NCI-H1436 (cell line): ENCODE results near the gene TBC1D14.

Source experiments
- DNase-seq: peaks from one replicate; lab custom pipeline; 2025; lab: John Stamatoyannopoulos, UW

The TBC1D14 gene

DNA sequence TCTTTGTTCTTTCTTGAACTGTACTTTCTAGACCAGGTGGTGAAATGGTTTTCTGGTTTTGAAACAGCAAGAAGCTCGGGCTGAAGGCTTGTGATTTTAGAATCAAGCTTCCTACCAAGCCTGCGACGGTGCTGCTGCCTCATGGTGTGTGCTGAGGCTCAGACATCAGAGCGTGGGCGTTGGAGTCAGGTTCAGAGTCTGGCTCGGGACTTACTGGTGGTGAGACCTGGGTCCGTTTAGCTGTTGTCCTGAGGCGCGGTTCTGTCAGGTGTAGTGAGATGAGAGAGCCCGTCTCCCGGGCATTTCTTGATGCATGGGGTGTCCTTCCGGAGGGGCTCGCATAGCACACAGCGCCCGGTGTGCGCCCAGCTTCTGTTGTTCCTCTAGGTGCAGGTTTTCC lies 113.9 kb downstream of the TBC1D14 start:
- DNase-seq: no peak

DNA sequence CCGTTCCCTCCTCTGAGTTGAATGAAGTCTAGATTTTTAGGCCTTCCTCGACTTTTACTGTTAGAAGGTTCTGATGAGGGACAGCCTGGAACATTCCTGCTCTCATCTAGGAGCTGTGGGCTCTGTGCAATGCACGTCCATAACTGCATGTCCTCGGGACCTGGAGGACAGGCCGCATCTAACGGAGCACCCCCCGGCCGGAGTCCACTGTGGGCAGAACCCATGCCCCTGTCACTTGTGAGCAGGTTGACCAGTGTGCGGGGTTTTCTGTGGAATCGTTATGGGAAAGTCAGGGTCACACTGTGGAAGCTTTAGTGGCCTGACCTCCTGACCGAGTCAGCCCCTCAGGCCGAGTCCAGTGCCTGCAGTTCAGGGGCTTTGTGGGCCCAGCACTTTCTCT lies 114.3 kb downstream of the TBC1D14 start:
- no peak for DNase-seq

DNA sequence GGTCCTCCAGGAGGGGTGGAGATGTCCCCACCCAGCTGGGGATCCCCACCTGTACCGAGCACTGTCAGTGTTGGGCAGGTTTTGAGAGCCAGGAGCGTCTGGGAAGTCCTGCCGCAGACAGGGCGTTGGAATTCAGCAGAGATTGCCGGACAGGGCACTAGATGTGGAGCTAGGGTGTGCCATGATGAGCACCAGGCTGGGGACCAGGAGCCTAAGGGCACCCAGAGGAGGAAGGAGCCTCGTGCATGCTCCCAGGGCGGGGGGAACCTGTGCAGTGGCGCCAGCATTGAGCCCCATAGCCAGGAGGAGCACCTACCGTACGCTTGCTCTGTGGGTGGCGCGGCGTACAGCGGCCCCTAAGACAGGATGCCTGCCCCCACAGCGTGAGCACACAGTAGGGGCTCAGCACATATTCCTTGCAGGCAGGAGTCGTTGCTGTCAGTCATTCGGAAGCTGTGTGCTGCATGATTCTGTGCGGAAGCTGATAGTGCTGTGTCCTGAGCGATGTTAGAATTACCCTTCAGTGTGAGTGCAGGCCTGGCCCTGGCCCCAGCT lies 114.8 kb downstream of the TBC1D14 start:
- no peak for DNase-seq

DNA sequence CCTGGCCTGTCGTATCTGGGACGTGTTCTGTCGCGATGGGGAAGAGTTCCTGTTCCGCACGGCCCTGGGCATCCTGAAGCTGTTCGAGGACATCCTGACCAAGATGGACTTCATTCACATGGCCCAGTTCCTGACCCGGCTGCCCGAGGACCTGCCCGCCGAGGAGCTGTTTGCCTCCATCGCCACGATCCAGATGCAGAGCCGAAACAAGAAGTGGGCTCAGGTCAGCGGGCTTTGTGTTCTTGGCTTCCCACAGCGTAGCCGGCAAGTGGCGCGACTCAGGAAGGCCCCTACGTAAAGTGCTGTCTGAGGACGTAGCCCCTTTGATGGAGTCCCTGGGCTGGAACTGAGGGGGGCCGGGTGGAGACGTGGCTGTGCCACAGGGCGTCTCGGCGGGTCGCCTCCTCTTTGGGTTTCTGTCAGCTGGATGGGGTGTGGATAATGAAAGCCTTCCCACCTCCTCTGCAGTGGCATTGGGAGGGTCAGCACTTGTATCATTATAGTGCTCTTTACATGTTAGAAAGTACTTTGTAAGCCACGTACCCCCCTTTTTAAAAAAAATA lies 115.5 kb downstream of the TBC1D14 start:
- no peak for DNase-seq

DNA sequence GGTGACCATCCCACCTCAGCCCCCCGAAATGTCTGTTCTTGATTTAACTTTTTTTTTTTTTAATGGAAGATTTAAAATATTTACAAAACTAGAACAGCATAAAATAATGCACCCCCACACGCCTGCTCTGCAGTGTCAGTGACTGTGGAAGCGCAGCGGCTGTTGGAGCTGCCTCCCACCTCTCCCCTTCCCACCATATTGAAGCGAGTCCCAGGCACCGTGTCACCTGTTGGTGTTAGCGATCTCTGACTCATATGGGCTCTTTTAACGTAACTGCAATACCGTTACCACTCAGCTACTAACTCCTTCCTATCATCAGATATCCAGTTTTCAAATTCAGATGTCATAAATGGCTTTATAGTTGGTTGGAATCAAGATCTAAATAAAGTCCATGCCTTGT lies 116.5 kb downstream of the TBC1D14 start:
- no peak for DNase-seq

DNA sequence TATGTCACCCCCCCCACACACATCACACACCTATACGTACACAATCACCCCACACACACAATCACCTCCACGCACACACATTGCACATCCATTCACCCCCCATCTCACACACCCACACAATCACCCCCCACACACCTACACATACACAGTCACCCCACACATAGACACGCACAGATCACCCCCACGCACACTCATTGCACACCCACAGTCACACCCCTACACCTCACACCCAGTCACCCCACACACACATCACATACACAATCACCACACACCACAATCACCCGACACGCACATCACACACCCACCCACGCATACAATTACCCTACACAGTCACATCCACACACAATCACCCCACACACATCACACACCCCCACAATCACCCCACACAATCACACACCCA lies 117.7 kb downstream of the TBC1D14 start:
- DNase-seq: no peak

DNA sequence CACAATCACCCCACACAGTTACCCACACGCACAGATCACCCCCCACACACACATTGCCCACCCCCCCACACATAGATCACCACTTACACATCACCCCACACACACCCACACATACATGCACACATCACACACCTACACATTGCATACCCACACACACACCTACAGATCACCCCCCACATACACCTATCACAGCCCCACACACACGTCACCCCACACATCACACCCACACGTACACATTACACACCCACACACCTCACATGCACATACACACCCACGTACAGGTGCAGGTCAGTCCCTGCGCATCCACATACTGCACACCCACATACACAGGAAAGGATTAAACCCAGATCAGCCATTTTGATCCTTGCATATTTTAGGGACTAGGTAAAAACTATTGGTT lies 118.3 kb downstream of the TBC1D14 start:
- DNase-seq: no peak

DNA sequence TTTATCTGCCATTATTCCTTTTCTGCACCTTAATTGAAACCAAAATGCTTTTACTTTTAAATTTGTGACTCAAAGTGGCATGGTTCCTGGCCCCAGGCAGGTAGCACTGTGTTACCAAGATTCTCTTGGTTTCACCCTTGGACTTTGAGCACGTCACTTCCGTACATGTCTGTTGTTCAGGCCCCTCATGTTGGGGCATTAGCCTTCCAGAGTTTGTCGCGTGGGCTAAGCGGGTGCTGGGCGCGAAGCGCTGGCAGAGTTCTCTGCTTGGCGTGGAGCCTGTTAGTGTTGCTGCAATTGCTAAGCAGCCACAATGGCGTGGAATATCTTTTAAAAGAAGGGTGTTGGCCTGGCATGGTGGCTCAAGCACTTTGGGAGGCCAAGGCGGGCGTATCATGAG lies 119.6 kb downstream of the TBC1D14 start:
- no peak for DNase-seq

DNA sequence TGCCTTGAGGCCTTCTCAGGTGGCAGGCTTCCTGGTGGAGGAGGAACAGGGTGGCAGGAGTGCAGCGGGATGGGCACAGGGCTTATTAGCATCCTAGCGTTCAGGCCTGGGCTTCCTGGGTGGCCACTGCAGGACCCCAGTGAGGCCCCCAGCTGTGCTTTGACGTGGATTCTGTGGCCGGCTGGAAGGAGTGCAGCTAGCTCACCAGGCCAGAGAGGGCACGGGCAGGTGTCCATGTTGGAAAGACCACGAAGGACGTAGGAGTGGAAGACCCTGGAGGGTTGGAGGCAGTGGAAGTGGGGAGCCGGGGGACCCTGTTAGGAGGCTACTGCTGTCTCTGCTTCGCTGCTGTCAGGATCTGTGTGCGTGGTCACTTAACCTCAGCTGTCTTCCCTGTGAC lies 120.3 kb downstream of the TBC1D14 start:
- DNase-seq: no peak

DNA sequence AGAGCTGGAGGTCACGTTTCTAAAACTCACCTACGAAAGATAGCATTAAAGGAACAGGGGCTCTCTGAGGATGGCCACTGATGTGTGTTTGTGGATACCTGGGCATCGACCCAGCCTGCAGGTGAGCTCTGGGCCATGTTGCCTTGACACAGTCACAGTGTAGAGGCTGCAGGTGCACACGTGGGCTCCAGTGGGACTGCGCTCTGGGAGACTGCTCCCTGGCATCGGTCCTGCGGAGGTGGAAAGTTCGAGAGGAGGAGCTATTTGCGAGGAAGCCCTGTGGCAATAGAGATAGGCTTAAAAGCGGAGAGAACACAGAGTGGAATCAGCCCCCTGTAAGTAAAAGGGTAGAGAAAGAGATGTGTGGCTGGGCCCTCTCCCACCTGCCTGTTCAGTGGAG lies 121.2 kb downstream of the TBC1D14 start:
- DNase-seq: no peak

DNA sequence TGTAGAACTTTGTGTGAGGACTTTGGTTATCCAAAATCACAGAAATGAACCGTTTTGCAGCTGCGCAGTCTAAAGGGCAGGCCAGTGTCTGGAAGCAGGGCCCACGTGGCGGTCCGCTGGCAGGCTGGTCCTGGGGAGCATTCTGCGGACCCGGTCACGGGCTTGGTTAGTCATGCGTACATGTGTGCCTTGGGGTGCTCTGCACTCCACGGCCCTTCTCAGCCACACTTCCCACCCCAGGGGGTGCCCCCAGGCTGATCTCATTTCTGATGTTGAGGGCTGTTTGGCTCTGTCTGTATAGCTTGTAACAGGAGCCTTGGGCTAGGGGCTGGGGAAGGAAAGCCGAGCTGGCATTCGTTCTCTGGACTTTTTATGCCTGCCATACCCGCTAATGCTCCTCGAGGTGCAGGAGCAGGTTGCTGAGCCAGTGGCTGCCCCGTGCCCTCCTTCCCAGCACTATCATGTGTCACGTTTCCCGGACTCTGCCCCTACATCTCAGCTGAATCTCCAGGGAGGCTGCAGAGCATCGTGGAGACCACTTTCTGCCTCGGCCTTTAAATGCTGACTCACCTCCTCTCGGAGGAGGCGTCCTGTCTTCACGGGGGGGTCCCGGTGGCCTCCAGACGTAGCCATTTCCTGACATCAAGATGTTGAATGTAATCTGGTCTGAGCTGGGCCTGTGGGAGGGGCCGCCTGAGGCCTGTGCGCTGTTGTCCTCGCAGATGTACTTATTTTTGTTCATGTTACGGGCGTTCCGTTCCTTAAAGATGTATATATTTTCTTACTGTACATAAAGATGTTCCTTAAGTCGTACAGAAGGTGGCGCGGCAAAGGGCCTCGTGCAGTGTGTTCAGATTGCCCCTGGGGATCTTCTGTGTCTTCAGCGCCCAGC lies 122.2 kb downstream of the TBC1D14 start:
- DNase-seq: no peak

DNA sequence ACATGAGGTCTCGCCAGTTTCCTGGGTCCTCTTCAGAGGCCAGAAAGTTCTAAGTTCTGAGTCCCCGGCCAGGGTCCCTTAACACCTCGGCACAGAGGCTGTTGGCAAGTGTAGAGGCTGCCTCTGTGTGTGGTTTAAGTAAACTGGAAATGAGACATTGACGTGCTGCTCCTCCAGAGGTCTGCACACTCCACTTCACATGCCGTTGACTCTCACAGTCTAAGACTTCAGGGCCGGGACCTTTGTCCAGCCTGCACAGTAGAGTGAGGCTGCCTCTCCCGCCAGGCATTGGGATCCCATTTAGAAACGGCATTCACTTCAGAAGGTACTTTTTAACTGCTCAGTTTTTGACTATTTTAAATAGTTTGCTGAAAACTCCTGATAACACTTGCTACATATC lies 123.0 kb downstream of the TBC1D14 start:
- no peak for DNase-seq

DNA sequence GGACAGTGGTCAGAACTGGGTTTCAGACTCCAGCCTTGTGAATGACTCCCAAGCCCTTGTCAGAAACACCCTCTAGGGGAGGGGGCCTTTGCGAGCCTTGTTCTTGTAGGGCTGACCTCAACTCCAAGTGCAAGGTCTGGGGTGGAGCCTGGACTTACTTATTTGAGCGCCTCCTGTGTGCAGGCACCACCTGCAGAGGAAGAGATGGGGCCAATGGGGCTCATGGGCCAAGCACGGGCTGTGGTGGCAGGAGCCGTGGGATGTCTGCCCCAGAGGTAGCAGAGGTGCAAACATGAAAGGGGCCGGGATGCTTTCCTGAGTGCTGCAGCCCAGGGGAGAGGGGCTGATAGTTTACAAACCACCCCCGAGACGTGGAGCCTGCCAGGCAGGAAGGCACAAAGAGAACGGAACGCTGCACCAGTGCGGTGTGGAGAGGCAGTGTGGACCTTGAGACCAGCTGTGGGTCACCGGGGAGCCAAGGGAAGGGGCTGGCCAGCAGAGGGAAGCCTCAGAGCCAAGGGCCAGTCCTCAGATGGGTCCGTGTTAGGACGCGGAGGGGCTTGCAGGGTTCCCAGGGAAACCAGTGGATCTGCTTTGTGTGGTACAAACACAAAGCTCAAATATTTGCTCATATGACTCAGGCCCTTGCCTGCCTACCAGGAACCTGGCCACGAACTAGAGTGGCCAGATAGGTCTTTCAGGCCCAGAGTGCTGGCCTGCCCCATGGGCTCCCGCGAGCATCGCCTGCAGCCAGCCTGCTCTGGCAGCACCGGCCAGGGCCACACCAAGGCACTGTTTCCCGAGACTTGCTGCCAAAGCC lies 124.8 kb downstream of the TBC1D14 start:
- no peak for DNase-seq

DNA sequence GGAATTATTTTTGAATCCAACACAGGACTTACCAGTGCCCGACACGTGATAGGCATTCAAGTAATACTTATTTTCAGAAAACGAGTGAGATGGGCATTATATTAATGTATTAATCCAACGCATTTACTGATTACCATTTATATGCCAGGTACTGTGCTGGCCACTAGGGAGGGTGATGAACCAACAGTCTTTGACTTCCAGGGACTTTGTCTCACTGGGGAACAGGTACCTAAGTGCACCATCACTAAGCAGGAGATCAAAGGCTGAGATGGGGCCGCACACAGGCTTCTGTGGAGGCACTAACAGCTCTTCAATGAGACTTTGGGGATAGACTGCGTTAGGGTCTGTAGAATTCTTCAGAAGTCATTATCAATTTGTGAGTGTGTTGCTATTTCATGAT lies 127.8 kb downstream of the TBC1D14 start:
- no peak for DNase-seq

DNA sequence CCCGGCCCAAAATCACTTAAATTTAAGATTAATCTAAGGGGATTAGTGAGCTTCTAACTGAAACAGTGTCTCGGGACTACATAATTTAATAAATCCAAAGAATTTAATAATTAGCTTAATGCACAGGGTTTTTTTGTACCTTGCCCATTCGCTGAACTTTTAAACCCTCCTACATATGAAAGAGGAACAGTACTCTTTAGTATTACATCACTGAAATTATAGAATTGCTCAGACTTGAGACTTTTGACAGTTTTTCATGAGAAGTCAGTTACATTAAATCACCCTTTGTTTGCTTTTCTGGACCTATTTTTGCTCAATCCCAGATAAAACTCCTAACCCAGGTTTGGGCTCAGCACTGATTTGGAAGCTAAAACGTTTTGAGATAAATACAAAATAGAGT lies 131.1 kb downstream of the TBC1D14 start:
- no peak for DNase-seq

DNA sequence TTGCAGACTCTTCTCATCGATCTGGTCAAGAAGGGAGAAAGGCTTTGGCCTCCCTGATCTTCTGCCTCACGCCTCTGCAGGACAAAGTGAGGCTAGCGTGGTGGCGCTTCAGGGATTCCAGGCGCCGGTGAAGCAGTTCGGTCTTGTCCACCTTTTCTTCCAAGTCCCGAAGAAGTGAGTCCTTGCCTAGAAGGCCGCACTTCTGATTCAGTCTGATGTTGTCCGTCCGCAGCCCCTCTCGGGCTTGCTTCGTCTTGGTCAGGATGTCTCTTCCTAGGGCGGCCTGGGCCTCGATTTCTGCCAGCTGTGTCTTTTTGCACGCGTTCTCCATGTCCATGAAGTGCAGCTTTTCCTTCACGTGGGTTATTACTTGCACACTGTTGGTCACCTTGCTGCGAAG lies 131.6 kb downstream of the TBC1D14 start:
- DNase-seq: no peak

DNA sequence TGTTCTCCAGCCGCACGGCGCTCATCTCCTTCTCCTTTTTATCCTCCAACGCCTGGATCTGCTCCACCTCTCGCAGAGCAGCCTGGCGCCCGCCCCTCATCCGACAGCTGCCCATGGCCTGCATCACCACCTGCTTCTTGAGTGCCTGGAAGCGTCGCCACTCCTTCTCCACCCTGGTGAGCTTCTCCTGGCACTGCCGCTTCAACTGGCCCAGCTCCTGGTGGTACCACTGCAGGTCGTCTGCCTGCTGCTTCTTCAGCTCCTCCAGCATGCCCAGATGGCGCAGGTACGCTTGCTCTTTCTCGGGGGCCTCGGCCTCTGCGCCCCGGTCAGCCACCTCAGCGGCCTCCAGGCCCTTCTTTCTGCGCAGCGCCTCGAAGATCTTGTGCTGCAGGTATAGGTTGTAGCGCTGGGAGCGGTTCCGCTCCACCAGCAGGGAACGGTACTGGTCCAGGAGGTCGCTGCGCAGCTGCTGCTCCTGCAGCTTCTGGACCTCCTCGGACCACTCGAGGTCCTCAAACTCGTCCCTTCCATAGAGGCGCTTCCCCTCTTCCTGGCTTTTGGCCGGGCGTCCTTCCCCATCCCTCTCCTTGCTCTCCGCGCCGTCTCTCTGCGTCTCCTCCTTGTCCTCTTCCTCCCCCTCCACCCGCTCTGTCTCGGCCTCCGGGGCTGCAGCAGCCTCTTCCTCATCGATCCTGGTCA lies 132.3 kb downstream of the TBC1D14 start:
- DNase-seq: no peak

DNA sequence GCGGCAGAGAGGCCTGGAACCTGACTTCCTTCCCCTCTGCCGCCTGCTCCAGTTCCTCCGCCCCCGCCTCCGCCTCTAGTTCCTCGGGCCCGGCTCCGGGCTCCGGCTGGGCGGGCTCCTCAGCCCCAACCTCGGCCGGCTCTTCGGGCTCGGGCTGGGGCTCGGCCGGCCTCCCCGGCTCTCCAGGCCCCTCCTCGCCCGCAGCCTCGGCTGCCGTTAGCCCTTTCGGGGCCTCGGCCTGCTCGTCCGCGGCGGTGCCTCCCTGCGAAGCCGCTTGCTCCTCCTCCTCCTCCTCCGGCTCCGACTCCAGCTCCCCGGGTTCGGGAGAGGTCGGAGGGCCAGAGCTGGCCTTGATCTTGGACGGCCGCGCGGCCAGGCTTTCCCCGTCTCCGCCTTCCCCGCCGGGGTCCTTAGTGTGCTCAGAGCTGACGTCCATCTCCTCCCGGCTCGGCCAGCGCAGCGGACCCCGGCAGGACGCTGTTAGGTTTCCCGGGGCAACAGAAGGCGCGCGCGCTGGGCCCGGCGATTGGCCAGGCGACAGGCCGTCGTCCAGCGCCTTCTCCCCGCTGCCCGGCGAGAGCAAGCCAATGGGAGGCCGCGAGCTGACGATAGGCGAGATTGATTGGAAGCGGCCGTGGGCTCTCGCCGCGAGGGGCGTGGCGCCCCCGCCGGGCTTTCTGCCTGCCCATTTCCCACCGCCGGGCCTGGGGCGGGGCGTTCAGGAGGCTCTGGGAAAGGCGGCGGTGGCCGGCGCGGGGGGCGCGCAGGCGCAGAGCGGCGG lies 133.1 kb downstream of the TBC1D14 start:
- peak; percentile 85 for DNase-seq

DNA sequence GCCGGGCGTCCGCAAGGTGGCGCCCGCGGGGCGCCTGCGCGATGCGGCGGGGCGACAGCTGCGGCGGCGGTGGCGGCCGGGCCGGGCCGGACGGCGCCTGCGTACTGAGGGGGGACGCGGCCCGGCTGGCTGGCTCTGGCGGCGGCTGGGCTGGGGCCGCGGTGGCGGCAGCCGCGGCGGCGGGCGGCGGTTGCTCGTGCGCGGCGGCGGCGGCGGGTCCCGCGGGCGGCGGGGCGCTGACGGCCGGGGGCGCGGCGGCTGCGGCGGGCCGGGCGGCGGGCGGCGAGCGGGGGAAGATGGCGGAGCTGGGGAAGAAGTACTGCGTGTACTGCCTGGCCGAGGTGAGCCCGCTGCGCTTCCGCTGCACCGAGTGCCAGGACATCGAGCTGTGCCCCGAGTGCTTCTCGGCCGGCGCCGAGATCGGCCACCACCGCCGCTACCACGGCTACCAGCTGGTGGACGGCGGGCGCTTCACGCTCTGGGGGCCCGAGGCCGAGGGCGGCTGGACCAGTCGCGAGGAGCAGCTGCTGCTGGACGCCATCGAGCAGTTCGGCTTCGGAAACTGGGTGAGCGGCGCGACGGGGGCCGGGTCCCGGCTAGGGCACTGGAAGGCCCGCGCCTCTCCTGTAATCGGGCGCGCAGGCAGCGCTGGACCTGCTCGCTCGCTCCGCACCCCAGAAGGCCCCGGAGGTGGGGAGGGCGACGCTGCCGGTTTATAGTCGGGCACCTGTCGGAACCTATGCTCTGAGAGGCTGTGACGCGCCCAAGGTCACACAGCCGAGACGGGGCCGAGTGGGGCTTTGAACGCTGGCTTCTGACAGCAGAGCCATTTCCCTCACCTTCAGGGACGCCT lies 133.9 kb downstream of the TBC1D14 start, which contains the start of gene TADA2B:
Gene TADA2B, plus strand, starts transcription at position 89 of the 853 bp plus-strand sequence. Its CDS starts 208 bp downstream, at position 297.
- DNase-seq: no peak
